HG03571 (cell line): ENCODE data around the gene COL17A1.

ENCODE experiments used
- ATAC-seq: cut with Tn5 transposase; IDR thresholded peaks from one replicate; pipeline ENCODE4 v1.9.1; 2021; ENCODE audit not compliant: unreplicated experiment

The COL17A1 gene

DNA sequence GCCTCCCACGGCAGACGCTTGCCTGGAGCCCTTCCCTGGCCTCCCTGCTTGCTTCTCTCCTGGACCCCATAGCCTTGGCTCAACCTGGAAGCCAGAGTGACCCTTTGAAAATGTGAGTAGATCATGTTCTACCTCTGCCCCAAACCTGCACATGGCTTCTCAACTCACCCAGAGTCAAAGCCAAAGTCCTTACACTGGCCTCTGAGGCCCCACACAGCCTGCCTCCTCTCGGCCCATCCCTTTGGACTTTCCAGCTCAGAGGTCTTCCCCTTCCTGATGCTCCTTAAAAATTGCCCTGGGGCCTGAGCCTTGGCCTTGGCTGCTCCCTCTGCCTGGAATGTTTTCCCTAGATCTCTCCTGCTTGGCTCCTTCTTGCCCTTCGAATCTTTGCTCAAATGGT lies 32.5 kb downstream of the COL17A1 start:
- no peak for ATAC-seq

DNA sequence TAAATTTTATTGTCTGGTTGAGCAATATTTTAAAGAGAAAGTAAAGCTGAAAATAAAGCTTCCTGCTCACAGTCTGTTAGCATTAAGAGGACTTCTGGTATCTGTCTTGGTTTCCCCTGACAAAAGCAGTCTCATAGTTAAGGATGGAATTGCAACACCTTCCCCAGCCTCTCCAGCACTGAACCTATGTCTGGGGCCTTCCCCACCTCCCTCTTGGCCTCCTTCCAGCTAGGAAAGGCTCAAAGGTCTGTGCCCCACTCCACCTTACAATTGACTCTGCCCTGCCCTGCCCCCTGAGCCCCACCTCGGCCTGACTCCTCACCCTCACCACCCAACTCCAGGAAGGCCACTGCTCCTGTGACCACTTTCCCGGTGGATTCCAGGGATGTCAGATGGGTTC lies 33.2 kb downstream of the COL17A1 start:
- no peak for ATAC-seq

DNA sequence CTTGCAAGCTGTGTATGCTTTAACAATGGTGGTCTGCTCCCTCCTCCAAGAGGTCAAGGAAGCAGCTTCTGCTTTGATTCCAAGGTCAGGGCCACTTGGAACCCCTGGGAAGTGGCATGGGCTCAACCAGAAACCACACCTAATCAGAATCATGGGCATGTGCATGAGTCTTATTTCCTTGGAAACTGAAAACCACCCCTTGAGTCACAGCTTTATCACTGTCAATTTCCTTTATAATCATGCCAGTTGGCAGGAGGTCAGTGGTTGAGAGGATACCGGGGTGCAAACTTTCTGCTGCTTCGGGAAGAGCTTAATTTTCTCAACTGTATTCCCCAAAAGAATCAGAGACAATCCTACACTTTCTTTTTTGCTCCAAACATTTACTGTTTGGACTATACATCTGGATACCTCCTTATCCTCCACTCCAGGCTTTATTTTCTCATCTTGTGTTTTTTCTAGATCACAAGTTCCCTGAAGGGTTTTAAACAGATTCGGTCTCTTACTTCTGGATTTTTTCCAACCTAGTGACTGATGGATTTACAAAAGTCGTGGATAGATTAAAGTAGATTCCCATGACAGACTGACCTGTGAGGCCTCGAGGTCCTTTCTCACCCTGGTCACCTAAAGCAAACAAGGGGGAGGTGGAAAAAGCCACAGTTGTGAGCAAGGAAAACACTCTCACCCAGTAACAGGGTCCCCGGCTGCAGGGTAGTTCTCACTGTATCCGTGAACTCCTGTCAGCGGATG lies 36.0 kb downstream of the COL17A1 start:
- no peak for ATAC-seq

DNA sequence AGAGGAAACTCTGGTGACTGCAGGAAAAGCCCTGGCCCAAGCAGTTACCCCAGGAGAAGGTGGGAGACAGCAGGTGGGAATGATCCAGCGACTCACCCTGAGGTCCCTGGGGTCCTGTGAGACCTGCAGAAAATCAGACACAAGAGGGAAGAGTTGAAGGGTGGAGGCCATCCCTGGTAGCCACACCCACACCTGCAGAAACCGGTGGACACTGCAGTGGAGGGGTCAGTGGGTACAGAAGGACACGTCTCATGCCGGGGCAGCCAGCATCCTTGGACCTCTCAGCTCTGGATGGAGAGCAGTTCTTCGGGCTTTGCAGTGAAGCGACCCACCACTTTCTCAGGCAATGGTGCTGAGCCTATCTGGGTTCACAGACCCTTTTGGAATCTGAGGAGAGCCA lies 39.0 kb downstream of the COL17A1 start:
- ATAC-seq = no peak

DNA sequence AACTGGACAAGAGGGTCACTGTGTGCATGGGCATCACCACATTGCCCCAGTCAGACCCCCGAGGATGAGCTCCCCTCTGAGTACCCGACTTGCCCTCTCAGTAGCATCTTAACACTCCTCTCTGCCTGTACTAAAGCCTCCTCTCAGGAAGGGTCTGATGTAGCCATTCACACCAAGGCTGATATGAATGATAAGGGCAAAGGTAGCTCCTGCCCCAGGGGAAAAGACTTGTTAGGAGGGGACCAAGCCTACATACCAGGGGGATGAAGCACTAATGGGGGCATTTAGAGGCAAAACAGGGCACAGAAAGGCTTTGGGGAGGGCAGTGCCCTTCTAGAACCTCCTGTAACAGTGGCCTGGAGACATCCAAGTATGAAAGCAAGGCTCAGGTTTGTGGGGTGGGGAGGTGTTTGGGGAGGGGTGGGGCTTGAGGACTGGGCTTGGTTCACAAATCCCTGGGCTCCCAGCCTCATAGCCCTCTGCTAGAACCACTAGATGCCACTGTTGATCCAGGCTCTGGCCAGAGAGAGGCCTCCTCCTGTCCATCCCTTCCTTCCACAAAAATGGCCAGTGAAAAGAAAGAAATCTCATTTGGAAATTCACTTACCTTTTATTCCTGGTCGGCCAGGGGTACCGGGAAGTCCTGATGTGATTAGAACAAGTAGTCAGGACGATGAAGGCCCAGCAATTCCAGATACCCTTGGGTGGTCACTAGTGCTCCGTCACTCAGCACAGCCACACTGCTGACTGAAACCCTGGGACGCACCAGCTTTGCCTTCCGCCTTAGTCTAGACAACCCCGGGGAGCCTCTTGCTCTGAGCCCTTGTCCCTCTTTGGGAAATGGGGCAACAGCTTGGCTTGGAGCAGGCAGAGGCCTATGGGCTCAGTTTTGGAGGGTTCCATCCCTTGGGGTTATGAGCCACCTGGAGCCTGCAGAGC lies 40.3 kb downstream of the COL17A1 start:
- ATAC-seq = no peak

DNA sequence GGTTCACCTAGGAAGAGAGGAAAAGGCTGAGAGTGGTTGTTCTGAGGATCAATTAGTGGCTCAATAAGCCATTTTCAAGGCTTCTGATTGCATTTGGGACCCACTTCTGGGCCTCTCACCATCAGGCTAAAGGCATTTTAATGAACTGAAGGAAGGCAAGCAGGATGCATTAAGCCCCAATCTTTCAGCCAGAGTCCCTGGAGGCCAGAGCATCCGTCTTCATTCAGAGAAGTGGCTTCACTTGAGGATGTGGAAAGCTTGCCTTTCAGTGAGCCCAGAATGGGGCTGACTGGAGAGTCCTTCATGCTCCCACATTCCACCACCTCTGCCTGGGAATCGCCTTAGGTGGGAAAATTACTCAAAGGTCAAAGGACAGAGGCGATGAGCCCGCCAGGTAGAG lies 41.8 kb downstream of the COL17A1 start:
- ATAC-seq = no peak

DNA sequence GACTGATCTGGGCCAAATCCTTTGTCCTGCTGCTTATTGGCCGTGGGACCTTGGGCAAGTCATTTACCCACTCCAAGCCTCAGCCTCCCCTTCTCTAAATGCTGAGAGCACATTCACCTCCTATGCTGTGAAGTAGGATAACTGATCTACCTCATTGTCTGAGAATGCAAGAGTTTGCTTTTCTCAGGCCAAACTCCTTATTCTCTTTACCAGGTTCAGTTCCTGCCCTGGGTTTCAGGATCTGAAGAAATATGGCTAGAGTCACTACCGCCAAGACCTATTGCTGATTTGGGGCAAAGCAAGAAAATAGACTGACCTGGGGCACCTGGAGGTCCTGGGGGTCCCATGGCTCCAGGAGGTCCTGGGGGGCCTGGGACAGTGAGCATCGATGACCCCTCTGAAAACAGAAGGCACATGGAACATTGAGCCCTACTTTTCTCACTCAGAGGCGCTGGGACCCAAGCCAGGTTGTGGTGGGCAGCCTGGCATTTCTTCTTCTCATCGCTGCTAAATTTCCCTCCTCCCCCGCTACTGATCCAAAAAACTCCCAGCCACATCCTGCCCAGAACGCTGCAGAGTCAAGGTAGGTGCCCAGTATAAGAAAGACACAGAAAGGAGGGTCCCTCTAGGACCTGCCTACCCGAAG lies 42.4 kb downstream of the COL17A1 start:
- no peak for ATAC-seq

DNA sequence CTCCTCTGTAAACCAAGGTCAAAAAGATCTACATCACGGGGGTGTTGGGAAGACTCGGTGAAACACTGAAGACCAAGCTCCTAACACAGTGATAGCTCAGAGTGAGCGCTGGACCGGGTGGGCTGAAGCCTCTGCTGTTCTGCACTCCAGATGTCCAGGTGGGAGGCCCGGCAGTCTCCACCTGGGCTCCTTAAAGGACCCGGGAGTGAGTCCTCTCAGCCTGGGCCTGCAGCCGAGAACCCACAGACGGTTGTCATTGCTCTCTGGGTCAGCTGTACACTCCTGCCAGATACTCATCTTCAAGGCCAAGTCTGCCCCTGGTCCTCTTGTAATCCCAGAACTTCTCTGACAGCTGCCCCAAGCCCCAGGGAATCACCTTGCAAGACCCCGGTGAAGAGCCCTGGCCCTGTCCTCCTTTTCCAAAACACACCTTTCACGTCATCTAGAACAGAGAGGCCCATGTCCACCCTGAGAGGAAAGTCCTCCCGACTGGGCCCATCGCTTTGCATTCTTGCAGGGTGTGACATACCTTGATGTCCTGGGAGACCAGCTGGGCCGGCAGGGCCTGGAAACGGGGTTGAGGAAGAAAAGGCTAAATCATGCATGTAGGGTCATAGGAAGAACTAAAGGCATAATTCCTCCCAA lies 43.7 kb downstream of the COL17A1 start:
- no peak for ATAC-seq

DNA sequence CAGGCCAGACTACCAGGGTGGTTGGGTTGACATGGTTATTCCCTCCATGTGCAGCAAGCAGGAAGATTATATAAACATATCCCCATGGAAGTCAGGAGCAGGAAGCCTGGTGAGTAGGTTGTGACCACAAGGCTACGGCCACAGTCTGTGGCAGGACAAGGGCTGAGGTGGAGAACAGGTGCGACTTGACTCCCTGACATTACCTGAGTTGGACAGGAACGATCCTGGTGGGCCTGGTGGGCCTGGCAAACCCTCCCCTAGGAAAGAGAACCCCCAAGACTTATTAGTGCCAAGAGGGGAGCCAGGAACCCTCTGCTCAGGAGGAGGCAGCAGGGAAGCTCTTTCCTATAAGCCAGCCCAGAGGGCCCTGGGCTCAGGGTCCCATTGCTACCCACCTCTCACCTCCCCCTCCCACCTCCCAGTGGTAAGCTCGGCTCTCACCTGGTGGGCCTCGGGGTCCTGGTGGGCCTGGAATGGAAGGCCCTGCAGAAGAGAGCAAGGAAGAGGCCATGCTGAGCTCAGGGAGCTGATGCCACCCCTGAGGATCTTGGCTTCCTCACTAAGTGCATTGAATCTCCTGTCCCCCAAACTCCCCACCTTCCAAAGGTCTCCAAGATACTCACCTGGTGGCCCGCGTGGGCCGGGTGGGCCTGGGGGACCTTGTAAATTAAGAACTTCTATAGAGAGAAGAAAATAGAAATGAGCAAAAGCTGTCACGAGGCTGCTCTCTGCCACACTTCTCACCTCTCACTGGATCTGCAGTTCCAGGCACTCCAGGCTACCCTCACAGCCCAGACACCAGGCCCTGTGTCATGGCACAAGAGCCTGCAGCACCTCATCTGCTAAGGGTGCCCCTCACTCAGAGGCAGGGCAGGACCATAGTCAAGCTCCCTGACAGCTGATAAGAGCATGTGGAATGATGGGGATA lies 44.6 kb downstream of the COL17A1 start:
- no peak for ATAC-seq

DNA sequence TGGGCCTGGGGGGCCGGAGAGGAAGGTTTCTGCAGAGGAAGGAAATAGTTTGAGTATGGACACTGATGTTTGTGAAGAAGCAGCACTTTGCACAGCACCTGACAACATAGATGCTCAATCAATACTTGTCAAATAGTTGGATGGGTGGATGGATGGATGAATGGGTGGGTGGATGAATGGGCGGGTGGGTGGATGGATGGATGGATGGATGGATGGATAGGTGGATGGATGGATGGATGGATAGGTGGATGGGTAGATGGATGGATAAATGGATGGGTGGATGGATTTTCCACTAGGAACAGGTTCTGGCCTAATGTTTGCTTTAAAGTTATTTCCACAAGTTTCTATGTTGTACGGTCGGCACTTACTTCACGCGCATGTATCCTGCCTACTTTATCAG lies 45.3 kb downstream of the COL17A1 start:
- no peak for ATAC-seq

DNA sequence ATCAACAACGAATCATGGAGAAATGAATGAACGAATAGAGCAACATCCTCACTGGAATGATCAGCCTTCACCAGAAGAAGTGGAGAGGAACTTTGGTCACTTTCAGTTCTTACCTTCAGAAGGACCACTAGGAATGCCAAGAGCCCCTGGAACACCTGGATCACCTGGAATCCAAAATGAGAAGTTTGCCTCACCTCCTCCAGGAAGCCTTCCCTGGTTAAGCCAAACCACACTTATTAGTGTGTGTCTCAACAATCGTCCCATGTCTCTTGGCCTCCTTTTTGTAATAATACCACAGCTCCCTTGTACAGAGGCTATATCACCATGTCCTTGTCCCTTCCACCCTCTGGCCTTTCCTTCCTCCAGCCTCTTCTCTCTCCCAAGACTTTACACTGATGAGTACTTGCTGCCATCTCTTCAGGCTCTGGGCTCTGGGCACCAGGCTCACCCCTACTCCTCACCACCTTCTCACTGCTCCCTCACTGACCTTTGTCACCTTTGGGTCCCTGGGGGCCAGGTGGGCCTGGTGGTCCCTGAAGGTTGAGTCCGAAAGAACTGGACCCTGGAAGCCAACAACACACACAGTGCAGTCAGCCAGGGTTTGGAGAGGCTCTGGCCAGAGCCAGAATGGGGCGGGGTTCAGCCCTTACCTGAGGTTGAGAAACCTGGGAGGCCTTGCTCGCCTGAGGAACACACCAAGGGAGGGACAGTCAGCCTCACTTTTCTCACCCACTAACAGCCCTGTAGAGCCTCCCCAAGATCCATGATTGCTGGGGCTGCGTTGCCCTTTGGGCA lies 46.5 kb downstream of the COL17A1 start:
- ATAC-seq = no peak

DNA sequence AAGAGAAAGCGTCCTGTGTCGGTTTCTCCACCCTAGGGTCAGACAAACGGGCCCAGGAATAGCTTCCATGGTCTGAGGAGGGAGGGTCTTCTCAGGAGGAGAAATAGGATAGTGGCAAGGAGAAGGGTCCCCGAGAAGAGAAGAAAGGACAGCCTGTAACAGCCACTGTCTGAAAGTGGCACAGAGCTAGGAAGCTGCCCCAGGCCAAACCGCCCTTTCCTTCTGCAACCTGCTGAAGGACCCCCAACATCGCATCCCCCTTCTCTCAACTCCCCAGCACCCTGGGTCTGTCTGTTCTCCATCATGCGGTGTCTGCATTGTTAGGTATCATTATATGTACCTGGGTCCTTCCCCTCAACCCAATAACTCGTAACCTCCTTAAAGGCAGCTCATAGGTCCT lies 47.1 kb downstream of the COL17A1 start:
- no peak for ATAC-seq

DNA sequence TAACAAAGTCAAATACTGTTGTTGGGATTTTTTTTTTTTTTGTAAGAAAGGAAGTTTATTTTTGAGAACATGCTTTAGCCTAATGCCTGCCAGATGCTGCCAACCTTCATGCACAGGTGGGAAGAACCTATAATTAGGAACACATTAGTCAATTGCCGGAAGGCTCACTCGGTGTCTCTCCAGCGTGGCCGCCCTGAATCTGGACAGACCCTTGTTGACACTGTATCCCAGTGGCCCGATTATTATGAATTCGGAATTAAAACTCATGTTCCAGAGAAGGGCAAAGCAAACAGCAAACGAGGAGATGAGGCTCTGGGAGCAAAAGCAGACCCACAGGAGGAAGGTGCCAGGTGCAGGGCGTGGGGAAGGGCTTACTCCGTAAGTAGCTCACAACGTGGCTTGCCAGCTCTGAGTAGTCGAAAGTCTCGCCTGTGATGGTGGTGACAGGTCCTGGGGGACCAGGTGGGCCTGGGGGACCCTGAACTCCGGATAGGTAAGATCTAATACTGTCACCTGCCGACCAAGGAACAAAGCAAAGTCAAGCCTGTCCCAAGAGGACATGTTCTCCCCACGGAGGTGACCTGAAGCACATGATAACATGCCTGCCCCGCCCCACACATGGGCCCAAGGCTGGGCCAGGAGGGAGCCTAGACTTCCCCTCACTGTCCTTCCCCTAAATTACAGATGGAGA lies 48.3 kb downstream of the COL17A1 start:
- no peak for ATAC-seq

DNA sequence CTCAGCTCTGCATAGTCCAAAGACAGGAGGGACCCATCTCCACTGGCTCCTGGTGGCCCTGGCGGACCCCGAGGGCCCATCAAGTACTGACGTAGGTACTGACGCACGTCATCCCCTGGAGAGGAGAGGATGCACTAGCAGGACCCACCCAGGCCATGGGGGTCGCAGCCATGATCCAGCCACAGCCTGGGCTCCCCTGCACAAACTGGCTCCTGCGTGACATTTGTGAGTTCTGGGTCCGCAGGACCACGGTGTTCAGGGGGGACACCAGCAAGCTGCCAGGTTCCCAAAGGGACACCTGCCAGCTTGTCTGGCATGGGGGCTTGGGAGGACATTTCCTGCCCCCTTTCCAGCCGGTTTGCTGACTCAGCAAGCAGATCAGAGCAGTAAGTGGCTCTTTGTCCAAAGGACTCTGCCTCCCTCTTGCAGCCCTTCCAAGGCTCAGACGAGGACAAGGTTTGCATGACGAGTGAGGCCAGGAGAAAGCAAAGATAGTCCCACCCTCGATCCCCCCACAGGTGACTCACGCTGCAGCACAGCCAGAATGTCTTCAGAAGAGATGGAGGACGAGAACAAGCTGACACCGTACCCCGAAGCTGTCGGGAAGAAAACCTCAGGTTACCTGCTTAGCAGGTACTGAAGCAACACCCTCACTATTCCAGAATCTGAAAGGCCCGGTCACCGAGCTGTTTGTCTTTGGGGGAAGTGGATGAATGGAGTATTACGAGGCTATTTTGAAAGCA lies 49.0 kb downstream of the COL17A1 start:
- ATAC-seq = no peak

DNA sequence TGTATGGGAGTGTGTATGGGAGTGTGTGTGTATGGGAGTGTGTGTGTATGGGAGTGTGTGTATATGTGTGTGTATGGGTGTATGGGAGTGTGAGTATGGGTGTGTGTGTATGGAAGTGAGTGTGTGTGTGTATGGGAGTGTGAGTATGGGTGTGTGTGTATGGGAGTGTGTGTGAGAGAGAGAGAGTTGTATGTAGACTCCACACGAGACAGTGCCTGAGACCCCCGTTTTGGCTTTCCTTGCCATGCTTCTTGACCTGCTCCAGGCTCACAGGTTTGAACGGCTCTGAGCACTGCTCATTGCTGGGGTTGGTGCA lies 49.7 kb downstream of the COL17A1 start:
- no peak for ATAC-seq

DNA sequence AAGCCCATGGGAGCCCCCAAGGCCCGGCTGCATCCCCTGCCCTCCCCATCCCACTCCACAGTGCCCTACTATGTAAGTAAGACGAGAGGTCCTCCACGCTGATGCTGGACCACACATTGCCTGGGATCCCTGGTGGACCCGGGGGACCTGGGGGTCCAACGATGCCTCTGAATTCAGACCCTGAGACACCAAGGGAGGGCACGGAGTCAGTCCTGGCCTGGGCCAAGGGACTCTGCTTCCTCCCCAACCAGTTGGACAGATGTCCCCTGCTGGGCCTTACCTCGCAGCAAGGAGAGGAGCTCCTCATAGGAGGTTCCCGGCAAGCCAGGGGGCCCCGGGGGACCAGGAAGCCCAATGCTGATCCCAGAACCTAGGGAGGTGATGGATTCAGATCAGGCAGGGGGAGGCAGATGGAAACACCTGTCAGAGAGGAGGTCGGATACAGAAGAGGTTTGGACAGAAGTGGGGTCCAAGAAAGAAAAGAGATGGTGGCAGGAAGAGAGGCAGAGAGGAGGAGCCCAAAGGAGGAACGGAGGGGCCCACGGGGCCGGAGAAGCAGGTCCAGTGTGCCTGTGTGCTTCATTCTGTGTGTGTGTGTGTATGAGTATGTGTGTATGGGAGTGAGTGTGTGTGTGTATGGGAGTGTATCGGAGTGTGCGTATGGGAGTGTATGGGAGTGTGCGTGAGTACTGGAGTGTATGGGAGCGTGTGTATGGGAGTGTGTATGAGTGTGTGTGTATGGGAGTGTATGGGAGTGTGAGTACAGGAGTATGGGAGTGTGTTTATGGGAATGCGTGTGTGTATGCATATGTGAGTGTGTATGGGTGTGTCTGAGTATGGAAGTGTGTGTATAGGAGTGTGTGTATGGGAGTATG lies 50.2 kb downstream of the COL17A1 start:
- no peak for ATAC-seq
